GM19023 (cell line): ENCODE data around the gene TAGLN.

ENCODE experiments used
- ATAC-seq: cut with Tn5 transposase; IDR thresholded peaks from one replicate; pipeline ENCODE4 v1.9.1; 2021; ENCODE audit warnings: mild to moderate bottlenecking, moderate library complexity; ENCODE audit not compliant: unreplicated experiment

Gene TAGLN

DNA sequence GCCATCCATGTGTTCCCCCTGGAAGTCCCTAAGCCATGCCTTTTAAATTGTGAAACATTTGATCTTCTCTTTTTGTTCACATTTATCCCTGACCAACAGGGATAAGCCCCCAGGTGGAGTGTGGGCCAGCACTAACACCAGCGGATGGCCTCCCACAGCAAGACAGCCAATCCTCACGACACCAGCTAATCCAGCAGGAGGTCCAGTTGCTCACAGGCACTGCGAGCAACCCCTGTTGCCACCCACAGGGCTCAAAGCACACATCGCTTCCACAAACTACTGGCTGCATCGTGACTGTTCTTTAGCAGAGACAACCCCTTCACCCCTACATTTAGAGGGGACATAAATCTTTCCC lies 30.7 kb downstream of the TAGLN start:
- ATAC-seq: no peak

- no peak for ATAC-seq
Measured at GRCh38 chr11:117230286-117230961, 31.3 kb downstream of the TAGLN start.

DNA sequence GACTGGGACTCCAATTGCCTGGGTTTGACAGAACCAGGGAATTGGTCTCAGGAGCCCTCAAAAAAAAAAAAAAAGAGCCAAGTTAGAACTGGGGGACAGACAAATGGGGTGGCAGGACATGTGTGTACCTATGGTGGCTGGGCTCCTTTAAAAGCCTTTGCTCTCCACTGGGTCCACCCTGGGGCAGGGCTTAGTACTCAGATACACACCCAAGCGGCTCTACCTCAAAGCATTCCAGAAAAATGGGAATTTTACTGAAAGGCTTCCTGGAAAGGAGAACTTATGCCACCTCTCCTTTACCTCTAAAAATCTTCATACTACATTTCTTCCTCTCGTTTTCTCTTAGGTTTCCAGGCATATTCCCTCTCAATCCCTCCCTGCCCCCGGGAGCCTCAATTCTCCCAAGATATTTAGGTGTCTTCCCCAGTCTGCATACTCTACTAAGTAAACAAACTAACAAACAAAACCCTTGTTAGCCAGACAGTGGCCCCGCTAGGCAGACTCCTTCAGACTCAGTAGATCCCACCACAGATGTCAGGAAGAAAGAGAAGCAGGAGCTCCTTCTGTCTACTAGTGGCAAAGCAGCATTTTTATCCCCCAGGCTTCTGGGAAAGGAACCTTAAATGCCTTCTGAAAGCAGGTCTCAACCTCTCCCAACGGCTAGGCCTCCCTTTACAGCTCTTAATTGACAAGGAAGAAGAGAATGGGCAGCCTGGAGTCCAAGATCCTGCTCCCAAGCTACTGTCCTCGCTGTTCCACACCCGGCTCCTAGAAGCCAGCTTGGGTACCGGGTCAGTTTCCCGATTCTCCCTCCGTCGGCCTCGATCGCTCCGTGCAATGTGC lies 32.0 kb downstream of the TAGLN start:
- ATAC-seq: no peak

DNA sequence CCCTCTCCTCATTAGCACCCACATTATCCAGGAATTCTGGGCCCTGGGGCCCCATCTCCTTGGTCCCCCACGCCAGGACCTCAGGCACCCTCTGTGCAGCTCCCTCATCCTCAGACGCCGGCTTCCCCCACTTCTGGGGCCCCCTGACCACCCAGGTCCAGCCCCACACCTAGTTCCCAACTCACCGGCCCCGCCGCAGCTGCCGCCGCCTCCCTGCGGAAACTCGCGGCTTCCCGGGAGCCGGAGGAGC lies 32.6 kb downstream of the TAGLN start, which contains the start of gene PCSK7:
TSS of gene PCSK7 (minus strand) at position 232 of the 250 bp plus-strand sequence. CDS start 2,229 bp downstream, outside the sequence.
- ATAC-seq: no peak

- ATAC-seq: peak; percentile 81
Measured at GRCh38 chr11:117232092-117232878, 33.1 kb downstream of the TAGLN start, which contains the start of gene RNF214. Gene RNF214 (plus strand): TSS chr11:117232671. CDS start chr11:117234273, 1,602 bp downstream.

DNA sequence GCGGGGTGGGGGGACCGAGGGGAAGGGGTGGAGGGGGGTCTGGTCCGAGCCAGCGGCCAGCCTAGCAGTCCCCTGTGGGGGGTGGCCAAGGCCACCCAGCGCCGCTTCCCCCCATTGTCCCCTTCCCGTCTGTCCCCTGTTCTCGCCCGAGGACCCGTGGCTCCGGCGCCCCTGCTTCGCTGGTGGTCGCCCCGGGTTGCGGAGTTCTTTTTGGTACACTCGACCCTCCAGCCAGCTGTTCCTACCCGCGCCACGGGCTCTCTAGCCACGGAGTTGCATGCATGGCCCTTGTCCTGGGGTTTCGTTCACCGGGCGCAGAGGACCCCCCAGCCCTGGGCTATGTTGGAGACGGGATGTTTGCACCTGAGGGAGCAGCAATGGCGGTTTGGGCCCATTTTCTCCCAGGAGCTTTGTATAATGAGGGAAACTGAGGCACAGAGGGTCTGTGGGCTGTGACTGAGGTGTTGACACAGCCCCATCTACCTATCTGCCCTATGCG lies 33.8 kb downstream of the TAGLN start:
- no peak for ATAC-seq

DNA sequence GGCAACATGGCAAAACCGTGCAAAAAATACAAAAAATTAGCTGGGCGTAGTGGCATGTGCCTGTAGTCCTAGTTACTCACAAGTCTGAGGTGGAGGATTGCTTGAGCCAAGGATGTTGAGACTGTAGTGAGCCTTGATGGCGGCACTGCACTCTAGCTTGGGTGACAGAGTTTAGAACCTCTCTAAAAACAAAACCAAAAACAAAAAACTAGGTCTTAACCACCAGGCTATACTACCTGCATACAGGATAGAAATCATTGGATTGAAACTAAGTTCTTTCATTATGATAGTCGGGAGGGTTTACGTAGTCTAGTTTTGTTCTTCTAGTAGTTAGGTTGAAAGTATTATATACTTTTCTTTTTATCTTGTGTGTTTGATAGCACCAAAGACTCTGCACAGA lies 39.1 kb downstream of the TAGLN start:
- ATAC-seq: no peak

- no peak for ATAC-seq
Measured at GRCh38 chr11:117239295-117239694, 40.1 kb downstream of the TAGLN start.

DNA sequence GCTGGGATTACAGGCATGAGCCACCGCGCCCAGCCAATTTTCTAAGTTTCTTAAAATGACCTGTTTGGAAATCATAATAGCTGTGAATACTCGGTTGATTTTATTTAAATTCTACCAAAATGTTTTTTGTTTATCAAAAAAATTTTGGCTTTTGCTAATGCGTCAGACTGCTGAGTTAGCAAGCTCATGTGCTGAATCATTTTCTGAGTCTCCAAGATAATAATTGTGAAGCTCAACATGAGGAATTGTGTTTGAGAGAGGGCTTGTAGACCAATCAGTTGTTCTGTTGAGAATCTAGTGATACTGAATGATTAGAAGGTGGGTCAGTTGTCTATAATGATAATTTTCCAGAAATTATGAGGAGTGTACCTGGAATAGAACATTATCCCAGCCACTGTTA lies 49.2 kb downstream of the TAGLN start:
- no peak for ATAC-seq

- no peak for ATAC-seq
Measured at GRCh38 chr11:117249571-117249970, 50.4 kb downstream of the TAGLN start.

DNA sequence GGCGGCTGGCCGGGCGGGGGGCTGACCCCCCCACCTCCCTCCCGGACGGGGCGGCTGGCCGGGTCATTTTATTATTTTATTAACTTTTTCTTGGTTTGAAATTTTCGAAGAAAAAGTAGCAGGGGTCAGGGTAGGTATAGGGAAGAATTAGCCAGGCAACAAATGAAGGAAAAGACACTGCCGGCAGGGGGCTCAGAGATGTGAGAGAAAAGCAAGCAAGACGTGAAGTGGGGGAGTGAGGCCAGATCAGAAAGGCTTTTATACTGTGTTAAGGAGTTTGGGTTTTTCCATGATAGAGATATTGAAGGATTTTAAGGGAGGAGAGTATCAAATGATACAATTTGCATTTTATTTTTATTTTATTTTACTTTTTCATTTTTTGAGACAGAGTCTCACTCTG lies 52.3 kb downstream of the TAGLN start:
- no peak for ATAC-seq

DNA sequence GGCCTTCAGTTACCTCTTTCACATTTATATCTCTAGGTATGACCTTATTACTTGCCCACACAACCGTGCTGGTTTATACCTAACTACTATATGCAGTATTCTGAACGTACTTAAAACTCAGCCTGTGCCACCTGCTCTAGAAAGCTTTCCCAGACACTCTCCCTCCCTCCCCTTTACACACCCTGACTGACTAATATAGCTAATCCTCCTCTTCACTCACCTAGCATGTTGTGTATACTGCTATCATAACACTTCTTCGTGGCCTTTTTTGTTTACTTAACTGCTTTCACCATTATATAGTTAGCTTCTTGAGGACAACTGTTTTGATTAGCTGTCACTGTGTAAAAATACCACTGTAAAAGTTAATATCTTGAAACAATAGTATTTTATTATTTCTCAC lies 56.8 kb downstream of the TAGLN start:
- ATAC-seq: no peak

- ATAC-seq: no peak
Measured at GRCh38 chr11:117256573-117256972, 57.4 kb downstream of the TAGLN start.
